Cerebellar nuclear complex (tissue), 1 donor: Measurements from ENCODE around the gene GSTT2B.
"Not testable (repeated sequence)": the region's sequence is repeated elsewhere in the genome, so short reads cannot be mapped to it uniquely, and the experiment has no call there.

Experiments
- DNase-seq, 2 experiments: peaks; one replicate each; lab custom pipeline; 2025; lab: John Stamatoyannopoulos, UW

Gene GSTT2B

DNA sequence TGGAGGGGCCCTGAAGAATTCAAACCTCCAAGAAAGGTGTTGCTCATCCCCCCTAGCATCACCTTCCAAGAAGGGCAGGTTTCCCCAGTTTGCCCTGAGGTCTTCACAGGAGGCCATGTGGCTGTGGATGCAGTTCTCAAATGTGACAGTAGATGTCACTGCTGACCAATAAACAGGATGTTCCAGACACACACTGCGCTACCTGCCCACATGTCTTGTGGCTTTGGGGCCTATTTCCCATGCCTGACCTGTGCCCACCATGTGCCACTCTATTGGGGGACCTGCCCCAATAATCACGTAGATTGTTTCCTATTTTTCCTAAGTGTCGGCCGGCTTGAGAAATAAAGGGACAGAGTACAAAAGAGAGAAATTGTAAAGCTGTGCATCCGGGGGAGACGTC, 23.4 kb upstream of the GSTT2B start:
- peak in 1 of 2 experiments; percentile 34 for DNase-seq

DNA sequence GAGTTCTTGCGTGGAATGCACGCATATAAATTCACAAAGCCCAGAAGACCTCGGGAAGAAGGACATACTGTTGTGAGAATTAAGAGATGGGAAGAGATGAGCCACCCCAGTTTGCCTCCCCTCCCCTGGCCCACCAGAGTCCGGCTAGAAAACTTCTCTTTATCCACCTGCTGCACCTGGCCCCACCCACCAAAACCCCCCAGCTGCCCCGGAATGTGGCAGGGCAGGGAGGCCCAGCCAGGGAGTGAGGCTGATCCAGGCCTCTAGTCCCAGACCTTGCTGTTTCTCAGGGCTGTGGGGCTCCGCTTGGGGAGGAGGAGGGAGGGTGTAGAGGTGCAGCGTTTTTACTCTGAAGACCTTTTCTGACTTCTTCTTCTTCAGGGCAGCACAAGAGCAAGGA, 19.6 kb upstream of the GSTT2B start:
- not testable (repeated sequence) for DNase-seq

DNA sequence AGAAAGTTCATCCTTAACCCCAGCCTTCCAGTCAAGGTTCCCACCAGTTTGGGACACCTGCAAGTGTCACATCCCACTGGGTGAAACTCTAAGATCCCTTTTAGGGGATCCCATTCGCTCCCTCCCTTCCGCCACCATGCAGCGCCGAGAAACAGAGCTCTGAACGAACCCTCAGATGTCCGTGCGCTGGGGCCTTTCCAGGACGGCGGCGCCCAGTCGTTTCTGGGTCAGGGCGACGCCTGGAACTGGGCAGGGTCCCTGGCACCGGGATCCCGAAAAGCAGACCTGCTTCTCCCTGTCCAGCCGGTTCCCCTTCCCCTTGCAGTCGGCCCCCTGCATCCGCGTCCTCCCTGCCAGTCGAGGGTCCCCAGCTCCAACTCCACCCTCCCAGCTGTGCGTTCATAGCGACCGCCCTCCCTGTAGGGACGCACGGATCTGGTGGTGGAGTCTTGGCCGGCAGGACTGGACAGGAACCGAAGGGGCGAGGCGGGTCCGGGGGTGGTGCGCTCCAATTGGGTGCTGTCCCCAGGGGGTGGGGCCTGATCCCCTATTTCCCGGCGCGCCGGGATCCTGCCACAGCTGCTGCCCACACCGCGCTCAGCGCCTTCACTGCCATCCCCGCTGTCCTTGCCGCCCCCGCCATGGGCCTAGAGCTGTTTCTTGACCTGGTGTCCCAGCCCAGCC, 18.7 kb upstream of the GSTT2B start, which contains the start of gene GSTT2:
Gene GSTT2, plus strand, starts transcription at position 578 of the 684 bp plus-strand sequence.
- not testable (repeated sequence) for DNase-seq

DNA sequence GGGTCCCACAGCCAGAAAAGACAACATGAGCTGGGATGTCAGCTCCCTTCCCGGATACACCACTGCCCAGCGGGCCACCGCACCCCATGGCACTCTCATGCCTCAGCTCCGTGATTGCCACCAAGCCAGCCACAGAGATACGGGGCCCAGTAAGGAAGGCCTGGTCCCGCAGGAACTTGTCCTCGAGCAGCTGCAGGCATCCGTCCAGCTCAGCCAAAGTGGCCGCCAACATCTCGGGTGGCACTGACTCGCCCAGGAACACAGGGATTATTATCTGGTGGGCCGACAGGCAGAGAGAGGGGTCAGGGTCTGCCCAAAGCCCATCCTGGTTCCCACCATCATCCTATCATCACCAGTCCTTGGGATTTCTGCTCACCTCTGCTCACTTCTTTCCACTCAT, 16.3 kb upstream of the GSTT2B start:
- DNase-seq = not testable (repeated sequence)

DNA sequence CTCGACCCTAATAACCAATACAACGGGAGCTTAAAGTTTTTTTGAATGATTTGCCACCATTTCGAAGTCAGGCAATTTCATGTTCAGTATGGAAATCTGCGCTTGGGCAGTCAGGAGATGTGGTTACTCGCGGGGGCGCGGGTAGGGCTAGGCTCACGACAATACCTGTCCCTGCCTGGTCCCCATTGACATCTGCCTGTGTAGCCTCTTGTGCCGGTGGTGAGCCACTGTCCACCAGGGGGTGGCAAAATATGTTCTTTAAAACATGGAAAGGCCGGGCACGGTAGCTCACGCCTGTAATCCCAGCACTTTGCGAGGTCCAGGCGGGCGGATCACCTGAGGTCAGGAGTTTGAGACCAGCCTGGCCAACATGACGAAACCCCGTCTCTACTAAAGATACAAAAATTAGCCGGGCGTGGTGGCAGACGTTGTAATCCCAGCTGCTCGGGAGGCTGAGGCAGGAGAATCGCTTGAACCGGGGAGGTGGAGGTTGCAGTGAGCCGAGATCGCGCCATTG, 13.9 kb upstream of the GSTT2B start:
- DNase-seq = not testable (repeated sequence)

DNA sequence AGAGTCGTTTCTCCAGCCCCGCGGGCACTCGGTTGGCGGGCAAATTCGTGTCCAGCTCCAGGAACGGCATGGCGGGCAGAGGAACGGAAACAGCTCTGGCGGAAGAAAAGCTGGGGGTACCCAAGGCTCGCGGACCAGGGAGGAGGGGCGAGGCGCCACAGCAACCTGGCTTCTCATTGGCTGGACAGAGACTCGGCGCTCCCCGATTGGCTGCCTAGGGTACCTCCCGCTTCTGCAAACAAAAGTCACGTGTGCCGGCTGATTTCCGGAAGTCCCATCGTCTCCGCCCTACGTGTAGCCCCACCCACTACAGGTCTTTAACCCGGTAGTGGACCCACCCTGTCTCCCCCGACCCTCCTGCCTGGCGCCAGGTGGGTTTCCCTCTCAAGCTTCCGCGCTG, 13.3 kb upstream of the GSTT2B start, which contains the start of gene DDT:
Gene DDT, minus strand, starts transcription at position 97 of the 400 bp plus-strand sequence. Its CDS starts 27 bp downstream, at position 70.
- DNase-seq = not testable (repeated sequence)

DNA sequence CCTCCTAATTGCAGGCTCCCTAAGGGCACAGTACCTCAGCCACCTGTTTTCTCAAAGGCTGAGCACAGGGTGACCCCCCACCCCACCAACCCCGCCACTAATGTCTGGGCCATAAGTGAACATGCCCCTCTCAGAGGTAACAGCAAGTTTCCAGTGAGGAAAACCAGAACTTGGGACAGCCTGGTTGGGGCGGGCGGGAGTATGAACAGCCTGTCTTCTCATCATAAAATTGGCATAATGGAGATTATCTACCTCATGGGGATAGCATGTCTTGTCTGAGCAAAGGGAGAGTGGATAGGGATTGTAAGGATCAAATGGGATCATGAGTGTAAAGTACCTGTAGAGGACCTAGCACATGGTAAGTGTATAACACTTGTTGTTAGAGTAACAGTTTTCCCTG, 10.9 kb upstream of the GSTT2B start:
- DNase-seq = not testable (repeated sequence)

DNA sequence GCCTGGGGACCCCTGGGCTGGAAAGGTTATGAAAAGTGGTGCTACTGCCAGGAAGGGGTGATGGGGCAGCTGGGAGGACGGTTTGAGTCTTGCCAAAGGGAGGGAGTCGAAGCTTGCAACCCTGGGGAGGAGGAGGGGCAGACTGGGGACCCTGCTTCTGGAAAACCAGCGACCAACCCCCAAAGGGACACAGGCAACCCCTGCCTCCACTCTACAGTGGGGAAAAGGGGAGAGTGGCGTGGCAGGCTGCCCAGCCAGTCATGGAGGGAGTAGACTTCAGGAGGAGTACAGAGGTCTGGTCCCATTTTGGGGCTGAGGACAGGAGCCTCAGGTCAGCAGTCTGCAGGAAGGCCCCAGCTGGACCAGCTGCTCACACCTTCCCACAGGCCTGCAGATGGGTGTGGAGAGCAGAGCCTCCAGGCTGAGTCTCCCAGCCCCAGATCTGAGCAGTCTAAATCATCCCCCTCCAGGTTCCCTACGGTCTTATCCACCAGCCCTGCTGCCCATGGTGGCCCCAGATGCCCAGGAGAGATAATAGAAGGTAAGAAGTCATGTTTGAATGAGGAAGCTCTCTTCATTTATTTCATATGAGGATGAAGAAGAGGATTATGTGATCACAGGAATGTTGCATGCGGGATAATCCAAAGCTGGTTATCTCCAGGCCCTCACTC, 10.0 kb upstream of the GSTT2B start:
- DNase-seq = no peak

DNA sequence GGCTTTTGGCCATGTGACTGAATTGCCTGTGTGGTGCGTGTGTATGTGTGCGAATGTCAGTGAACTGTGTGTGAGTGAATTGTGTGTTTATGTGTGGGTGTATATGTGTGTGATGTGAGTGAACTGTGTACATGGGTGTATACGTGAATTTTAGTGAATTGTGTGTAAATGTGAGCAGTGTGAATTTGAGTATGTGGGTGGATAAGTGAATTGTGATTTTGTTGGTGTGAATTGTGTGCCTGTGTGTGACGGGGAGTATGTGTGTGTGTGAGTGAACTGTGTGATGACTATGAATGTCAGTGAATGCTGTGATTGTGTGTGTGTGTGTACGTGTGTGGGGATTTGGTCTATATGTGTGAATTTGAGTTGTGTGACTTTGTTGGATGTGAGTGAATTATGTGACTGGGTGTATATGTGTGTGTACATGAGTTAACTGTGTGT, 9.2 kb upstream of the GSTT2B start:
- DNase-seq = no peak

DNA sequence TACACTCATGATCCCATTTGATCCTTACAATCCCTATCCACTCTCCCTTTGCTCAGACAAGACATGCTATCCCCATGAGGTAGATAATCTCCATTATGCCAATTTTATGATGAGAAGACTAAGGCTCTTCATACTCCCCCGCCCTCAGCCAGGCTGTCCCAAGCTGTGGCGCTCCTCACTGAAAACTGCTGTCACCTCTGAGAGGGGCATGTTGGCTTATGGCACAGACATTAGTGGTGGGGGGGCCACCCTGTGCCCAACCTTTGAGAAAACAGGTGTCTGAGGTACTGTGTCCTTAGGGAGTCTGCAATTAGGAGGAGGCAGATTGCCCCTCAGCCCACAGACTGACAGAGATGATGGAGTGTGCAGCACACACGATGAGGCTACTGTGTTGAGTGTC, 8.1 kb upstream of the GSTT2B start:
- no peak for DNase-seq

DNA sequence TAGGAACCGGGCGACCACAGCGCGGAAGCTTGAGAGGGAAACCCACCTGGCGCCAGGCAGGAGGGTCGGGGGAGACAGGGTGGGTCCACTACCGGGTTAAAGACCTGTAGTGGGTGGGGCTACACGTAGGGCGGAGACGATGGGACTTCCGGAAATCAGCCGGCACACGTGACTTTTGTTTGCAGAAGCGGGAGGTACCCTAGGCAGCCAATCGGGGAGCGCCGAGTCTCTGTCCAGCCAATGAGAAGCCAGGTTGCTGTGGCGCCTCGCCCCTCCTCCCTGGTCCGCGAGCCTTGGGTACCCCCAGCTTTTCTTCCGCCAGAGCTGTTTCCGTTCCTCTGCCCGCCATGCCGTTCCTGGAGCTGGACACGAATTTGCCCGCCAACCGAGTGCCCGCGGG, 5.6 kb upstream of the GSTT2B start, which contains the start of gene DDTL:
Gene DDTL, plus strand, starts transcription at position 321 of the 400 bp plus-strand sequence. Its CDS starts 27 bp downstream, at position 348.
- not testable (repeated sequence) for DNase-seq

DNA sequence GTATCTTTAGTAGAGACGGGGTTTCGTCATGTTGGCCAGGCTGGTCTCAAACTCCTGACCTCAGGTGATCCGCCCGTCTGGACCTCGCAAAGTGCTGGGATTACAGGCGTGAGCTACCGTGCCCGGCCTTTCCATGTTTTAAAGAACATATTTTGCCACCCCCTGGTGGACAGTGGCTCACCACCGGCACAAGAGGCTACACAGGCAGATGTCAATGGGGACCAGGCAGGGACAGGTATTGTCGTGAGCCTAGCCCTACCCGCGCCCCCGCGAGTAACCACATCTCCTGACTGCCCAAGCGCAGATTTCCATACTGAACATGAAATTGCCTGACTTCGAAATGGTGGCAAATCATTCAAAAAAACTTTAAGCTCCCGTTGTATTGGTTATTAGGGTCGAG, 5.1 kb upstream of the GSTT2B start:
- DNase-seq = not testable (repeated sequence)

DNA sequence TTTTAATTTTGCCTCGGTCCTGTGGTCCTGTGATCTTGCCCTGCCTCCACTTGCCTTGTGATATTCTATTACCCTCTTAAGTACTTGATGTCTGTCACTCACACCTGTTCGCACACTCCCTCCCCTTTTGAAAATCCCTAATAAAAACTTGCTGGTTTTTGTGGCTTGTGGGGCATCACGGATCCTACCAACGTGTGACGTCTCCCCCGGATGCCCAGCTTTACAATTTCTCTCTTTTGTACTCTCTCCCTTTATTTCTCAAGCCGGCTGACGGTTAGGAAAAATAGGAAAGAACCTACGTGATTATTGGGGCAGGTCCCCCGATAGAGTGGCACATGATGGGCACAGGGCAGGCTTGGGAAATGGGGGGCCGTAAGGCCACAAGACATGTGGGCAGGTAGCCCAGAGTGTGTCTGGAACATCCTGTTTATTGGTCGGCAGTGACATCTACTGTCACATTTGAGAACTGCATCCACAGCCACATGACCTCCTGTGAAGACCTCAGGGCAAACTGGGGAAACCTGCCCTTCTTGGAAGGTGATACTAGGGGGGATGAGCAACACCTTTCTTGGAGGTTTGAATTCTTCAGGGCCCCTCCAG, 4.6 kb downstream of the GSTT2B start:
- peak in 1 of 2 experiments; percentile 30 for DNase-seq

DNA sequence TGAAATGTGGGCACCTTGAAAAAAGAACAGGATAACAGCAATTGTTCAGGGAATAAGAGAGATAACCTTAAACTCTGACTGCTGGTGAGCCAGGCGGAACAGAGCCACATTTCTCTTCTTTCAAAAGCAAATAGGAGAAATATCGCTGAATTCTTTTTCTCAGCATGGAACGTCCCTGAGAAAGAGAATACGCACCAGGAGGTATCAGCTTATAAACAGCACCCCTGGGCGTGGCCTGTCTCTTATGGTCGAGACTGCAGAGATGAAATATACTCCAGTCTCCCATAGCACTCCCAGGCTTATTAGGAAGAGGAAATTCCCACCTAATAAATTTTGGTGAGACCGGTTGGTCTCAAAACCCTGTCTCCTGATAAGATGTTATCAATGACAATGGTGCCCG, 5.1 kb downstream of the GSTT2B start:
- not testable (repeated sequence) for DNase-seq

DNA sequence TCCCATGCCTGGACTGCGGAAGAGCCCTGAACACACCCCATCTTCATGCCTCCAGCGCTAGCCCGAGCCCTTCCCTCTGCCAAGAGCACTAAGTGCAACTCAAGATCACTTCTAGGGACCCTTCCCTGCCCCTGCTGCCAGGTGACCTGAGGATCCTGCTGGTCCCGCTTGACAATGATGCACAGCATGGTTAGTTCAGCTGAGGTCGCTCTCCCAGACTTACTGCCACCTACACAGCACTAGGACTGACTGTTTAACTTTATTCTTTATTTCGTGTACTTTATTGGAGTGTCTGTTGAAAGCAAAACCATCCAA, 6.0 kb downstream of the GSTT2B start:
- not testable (repeated sequence) for DNase-seq

DNA sequence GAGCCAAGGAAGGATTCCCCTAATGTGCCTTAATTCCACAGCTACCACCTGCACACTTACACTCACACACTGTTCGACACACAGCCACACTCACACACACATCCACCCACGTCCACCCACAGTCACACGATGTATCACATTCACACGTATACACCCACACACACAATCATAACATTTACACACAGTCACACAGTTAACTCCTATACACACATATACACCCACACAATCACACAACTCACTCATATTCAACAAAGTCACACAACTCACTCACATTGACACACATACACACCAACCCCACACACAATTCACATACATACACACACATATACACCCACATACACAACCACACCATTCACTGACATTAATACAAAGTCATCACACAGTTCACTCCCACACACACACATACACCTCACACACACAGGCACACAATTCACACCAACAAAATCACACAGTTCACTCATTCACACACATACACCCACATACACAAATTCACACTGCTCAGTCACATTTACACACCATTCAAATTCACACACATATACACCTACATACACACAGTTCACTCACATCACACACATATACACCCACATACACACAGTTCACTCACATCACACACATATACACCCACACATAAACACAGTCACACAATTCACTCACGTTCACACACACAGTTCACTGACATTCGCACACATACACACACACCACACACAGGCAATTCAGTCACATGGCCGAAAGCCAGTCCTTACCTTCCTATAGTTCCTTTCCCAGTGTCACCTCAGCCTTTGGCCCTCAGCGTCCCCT, 6.6 kb downstream of the GSTT2B start:
- DNase-seq = not testable (repeated sequence)

DNA sequence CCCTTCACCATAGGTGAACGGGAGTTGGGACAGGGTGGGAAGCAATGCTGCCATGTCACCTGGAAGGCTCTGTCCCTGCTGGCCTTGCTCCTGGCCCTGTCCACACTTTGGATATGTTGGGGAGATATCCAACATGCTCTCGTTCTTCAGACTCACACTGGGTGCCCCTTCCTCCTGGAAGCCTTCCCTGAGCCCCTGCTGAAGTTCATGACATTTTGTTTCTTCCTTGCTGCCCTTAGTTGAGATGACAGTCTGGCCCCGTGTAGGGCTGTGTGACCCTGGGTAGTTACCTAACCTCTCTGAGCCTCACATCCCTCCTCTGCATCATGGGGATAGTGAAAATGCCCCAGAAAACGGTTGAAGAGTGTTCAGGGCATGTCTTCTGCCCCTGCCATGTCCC, 7.5 kb downstream of the GSTT2B start:
- not testable (repeated sequence) for DNase-seq

DNA sequence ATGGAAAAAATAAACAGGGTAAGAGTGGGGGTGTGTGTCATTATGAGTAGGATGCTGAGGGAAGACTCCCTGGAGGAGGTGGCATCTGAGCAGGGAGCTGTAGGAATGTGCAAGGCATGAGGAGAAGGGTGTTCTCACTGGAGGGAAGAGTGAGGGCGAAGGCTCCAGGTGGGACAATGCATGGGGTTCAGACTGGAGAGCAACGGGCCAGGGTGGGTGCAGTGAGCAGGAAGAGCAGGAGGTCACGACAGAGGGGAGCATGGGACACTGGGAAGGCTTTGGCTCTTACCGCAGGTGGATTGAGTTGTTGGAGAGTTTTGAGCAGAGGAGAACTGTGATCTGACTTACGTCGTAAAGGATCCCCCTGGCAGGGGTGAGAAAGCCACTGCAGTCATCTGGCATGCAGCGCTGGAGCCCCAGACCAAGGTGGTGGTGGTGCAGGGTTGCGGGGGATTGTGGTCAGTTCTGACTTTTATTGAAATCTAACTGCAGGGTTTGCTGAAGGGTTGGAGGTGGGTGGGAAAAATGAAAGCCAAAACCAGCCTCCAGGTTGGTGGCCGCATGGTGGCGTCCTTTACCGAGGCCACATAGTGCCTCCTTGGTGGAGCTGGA, 8.1 kb downstream of the GSTT2B start:
- DNase-seq = not testable (repeated sequence)

DNA sequence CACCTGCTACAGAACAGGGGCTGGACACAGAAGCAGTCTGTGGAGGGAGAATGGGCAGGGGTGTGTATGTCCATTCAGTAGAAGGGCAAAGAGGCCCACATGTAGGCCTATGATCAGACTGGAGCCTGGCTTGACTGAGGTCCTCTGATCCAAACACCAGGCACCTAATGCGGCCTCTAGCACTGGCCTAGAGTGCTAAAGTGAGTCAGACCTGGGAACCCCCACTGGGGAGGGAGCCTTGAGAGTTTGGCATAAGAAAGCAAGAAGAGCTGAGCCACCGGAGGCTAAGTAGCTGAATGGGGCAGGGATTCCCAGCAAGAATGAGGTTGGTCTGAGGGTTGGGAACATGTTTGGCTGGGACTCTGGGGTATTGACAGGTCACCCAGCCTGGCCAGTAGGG, 9.6 kb downstream of the GSTT2B start:
- DNase-seq = not testable (repeated sequence)

DNA sequence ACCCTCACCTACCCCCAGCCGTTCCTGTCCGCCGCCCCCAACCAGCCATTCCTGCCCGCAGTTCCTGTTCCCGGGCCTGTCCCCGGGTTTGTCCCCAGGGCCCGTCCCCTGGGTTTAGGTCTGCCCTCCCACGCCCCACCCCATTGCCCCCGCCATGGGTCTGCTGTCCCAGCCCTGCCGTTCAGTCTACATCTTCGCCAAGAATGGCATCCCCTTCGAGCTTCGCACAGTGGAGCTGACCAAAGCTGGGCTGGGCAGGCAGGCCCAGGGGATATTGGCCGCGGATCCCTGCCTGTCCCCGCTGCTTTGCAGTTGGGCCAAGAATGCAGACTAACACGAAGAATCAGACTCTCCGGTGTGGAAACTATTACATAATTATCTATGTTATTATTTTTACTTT, 11.2 kb downstream of the GSTT2B start:
- not testable (repeated sequence) for DNase-seq

DNA sequence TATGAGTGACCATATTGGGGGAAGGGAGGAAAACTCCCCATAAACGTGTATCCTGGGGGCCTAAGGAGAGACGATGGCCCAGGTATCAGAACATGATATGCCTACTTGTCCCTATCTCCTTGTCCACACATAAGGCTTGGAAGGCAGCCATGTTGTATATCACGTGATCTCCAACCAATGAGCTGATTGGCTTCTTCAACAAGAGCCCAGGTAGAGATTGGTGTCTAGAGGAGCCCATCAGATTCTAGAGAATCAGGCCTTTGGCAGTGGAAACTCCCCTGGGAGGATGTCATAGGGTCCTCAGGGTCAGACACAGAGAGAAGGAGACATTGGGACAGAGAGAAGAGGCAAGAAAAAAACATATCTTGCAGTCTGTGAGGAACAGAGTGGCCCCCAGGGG, 13.6 kb downstream of the GSTT2B start:
- DNase-seq = not testable (repeated sequence)
